NCI-H128 (cell line): ENCODE measurements around the gene TTC27.
"Not testable (repeated sequence)": the region's sequence is repeated elsewhere in the genome, so short reads cannot be mapped to it uniquely, and the experiment has no call there.

Experiments
- DNase-seq: peaks from one replicate; lab custom pipeline; 2025; ENCODE audit not compliant: unreplicated experiment; lab: John Stamatoyannopoulos, UW

Gene TTC27

DNA sequence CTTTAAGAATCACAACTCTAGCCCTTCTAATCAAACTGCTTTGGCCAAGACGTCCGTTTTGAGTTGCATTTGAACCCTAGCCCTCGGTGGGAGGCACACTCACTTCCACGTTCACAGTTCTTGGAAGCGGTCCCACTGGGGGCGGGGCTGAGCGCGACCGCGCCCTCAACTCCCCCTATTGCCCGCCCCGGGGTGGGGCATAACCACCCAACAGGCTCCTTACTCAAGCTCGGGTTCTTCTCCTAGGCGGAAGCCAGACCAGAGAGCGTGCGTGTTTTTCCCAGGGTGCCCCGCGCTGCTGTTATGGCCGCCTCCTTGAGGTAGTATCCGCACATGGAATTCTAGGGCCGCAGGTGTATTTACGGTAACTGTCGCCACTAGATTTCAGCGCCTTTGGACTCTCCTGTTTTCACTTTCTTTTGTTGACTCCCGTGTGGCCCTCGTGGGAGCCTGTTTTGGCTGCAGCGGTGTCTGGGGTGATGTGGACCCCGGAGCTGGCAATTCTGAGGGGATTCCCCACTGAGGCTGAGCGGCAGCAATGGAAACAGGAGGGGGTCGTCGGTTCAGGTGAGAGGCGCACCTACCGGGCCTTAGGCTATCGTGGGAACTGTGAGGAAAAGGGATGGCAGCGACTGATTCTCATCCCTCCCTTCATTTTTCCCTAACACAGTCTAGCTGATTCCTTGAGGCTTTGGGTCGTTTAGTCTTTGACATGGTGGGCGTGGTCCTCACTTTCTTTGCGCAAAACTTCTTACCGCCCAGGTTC, at the start of gene TTC27:
TSS of gene TTC27 (plus strand) at position 237 of the 766 bp plus-strand sequence. CDS start at position 480, 243 bp downstream.
- DNase-seq: peak; percentile 62

DNA sequence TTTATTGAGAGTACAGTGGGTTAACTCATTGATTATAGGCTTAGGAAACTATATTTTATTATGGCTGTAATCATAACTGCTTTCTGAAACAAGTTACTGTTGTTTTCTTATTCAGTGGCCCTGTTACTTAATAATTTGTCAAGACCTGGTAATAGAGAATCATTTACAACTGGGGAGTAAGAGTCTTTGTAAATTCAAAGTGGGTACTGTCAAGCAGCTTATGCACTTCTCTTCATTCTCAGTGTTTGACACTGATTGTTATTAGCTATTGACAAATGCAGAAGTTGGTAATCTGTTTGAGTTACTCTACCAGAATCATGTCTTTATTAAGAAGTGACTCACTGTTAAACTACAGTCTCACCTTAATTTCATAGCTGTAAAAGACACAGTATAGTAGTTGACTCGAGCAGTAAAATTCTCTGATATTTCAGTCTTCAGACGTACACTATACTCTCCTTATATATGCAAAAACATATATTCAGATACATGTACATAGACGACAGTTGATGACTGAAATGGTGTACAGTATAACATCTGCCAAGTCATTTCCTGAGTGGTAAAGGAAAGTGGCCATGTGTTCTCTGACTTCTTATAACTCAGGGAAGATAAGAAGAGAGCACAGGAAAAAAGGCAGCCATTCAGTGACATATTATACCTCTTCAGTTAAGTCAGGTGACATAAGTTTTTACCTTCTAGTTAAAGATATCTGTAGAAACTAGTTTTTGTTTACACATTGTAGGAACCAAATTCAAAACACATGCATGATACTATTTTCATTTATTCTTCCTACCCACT, 36.0 kb upstream of the TTC27 start:
- DNase-seq: no peak

DNA sequence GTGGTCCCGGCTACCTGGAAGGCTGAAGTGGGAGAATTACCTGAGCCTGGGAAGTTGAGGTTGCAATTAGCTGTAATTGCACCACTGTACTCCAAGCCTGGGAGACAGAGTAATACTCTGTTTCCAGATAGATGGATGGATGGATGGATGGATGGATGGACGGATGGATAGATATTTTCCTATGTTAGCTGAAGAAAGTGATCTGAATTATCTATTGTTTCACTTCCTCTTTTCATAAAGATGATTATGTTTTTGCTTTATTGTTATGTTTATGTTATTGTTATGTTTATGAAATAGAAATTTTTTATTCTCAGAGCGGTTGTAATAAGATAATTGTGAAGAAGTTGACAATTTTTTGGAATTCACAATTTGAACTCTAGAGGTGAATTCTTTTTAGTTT, 33.3 kb upstream of the TTC27 start:
- DNase-seq: no peak

DNA sequence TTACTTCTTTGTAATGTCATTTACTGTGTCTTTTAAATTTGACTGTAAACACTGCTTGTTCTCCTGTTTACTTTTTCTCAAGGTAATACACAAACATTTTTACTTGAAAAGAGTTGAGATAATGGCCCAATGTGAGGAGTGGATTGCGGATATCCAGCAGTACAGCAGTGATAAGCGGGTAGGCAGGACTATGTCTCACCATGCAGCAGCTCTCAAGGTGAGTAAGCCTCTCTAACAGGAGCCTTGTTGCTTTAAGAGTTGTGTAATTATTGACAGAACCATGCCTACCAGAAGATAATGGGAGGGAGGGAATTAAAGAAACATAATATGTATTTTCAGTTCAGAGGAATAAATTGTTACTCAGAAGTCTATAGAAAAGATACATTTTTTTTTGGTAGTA, 16.5 kb upstream of the TTC27 start:
- no peak for DNase-seq

DNA sequence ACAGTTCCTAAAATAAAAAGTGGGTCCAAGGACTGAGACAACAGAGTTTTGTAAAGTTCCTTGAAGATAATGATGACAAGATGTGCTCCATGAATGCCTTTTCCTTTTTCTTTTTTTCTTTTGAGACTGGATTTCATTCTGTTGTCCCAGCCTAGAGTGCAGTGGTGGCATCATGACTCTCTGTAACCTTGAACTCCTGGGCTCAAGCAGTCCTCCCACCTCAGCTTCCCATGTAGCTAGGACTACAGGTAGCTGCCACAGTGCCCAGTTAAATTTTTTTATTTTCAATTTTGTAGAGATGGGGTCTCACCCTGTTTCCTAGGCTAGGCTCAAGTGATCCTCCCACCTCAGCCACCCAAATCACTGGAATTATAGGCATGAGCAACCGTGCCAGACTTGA, 16.1 kb upstream of the TTC27 start:
- DNase-seq: no peak

DNA sequence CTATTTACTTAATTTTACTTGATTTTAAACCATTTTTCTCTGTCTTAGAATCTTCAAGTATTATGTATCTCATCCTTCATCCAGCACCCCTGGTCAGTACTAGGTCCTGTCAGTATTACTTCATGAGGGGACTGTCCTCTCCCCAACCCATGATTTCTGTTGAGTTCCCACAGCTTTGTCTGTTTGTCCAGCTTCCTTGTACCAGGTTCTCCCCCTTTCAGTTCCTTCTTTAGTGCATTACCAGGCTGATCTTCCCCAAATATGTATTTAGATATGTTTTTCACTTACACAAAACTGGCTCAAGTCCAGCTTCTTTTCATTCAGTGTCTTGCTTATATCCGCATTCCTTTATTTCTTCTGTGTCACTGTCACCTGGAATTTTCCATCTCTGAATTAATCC, 13.8 kb upstream of the TTC27 start:
- no peak for DNase-seq

DNA sequence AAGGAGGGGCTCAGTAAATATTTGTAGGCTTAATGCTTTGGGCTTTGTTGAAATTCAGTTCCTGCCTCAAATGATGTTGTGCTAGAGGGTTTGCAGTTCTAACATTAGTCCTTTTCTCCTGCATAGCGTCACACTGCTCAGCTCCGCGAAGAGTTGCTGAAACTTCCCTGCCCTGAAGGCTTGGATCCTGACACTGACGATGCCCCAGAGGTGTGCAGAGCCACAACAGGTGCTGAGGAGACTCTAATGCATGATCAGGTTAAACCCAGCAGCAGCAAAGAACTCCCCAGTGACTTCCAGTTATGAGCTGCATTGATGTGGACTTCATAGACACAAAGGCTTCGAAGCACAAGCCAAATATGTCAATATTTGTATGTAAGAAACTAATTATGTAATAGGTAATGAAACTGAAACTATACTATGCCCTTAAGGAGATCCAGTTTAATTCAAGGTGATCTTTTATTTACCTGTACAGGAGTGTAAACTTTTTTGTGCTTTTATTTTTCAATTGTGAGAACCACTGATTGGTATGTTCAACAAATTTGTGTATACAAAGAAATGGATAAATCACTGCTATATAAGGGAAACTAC, 10.2 kb upstream of the TTC27 start:
- no peak for DNase-seq

DNA sequence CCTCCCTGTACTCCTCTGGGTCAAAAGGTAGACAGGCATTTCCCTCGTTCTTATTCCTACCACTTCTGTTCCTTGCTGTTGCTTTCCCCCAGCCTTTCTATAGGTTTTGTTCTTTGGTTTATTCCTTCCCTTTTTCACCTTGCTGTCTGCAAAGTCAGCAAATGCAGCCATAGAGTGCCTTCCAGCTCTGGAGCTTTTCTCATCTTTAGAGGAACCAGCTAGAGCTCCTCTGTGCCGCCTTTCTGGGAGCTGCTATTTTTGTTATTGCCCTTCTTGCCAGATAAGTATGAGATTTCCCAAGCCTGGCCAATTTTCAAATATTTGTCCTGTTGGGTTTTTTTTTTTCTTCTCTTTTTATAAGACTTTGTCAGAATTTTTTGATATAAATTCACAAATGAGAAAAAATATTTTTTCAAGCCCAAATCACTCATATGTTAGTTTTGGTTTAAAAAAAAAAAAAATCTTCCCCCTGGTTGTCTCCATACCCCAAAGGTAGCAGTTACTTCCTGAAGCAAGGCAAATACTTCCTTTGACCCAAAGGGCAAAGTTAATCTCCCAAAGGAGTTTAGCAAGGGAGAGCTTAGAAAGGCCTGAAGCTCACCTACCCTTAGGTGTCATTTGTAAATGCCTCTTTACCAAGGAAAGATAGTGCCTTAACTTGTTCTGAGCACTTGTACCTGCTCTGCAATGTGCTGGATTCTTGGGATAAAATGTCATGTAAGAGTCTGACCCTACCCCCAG, 5.1 kb upstream of the TTC27 start:
- DNase-seq: no peak

DNA sequence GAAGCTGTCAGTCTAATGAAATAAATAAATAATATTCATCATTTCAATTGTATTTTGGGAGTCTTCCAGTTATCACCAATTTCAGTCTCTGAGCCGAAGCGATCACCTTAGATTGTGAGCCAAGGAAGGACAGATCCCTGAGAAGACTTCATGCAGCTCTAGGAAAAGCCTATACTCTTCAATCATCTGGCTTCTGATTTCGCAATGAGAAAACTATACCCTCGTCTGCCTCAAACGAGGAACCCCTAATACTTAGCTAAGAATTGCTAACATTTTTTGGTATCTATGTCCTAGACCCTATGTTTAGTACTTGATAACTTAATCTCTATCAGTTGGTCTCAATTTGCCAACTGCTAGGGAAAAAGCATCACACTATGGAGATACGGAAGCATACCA, 4.5 kb upstream of the TTC27 start:
- DNase-seq: no peak

DNA sequence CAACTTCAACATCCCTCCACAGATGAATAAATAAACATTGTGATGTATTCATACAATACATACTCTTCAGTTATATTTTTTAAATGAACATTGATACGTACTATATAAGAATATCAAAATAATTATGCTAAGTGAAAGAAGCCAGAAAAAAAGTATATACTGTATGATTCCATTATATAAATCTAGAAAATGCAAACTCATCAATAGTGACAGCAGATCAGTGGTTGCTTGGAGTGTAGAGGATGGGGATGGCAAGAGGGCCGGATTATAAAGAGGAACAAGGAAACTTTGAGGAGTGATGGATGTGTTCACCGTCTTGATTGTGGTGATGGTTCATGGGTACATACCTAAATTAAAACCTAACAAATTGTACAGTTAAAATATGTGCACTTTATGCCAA, 3.0 kb upstream of the TTC27 start:
- no peak for DNase-seq

DNA sequence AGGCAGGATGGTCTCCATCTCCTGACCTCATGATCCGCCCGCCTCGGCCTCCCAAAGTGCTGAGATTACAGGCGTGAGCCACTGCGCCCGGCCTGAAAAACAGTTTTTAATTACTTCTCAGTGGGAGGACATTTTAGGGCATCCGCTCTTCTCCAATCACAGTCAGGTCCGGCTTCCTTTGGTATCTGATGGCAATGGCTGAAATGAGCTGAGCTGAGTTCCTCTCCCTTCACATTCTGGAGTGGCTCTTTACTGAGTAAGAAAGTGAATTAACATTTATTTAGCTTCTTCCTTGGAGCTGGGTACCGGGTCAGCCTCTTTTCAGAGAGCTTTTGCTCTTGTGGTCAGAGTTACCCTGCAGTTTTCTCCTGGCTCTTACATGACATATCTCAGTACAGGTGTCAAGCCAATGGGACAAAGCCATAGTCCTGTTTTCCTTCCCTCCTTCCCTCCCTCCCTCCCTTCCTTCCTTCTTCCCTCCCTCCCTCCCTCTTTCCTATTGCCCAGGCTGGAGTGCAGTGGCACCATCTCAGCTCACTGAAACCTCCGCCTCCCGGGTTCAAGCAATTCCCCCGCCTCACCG, 1.1 kb upstream of the TTC27 start:
- DNase-seq: no peak

DNA sequence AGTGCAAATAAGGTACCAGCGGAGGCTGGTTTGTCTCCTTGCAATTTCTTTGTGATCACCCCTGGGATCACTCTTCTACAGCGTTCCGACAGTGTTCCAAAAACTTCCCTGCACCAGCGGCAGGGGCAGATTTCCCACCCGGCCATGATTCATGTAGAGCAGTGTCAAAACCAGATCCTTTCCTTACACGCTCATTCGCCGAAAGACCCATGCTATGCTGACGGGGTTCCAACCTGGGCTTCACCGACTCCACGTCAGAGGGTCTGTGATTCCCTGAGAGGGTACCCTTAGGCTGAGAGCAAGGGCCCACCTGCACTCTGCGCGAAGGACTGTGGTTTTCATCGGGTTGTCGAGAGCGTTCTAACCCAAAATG, 423 bp upstream of the TTC27 start:
- DNase-seq: no peak

DNA sequence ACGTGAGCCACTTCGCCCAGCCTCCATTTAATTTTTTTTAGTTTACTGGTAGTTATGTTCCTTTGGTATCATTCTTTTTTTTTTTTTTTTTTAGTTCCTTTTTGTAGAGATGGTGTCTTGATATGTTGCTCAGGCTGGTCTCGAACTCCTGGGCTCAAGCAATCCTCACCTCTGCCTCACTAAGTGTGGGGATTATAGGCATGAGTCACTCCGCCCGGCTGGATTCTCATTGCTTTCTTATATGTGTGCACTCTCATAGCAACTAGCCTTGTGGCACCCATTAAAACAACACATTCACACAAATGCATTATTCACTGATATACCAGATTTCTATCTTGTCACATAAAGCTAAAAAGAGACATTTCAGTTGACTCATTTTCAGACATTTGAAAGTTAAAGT, 4.2 kb downstream of the TTC27 start:
- DNase-seq: no peak

DNA sequence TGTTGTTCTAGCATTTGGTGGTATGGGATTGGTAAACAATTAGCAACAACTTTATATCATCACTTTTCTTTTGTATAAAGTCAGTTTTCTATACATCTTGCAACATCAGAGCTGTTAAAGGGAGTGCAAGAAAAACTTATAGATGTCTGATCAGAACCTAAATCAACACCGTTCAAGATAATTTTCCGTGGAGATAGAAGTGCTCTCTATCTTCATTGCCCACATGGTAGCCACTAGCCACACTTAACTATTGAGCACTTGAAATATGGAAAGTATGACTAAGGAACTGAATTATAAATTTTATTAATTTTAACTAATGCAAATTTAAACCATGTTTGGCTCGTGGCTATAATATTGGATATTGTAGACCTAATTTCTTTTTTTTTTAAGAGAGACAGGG, 5.2 kb downstream of the TTC27 start:
- no peak for DNase-seq

DNA sequence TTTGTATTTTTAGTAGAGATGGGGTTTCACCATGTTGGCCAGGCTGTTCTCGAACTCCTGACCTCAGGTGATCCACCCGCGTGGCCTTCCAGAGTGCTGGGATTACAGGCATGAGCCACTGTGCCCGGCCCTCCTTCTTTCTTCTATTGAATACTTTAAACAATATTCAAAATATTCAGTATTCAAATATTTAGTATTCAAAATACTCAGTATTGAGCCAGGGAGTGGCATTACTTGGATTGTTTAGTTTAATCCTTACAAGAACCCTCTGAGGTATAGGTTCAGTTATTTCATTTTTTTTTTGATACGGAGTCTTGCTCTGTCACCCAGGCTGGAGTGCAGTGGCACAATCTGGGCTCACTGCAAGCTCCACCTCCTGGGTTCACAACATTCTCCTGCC, 10.7 kb downstream of the TTC27 start:
- not testable (repeated sequence) for DNase-seq

DNA sequence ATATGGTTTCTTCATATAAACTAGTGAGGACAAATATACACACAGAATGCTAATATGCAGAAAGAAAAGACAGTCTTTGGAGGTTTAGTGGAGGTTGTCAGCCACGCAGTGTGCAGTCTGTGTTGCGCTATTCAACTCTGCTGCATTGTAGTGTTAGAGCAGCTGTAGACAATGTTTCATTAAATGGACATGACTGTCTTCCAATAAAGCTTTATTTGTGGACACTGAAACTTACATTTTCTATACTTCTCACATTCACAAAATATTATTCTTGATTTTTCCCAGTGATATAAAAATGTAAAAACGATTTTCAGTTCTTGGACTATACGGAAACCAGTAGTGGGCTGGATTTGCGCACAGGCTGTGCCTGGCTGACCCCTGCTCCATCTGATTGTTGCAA, 13.3 kb downstream of the TTC27 start:
- DNase-seq: no peak

DNA sequence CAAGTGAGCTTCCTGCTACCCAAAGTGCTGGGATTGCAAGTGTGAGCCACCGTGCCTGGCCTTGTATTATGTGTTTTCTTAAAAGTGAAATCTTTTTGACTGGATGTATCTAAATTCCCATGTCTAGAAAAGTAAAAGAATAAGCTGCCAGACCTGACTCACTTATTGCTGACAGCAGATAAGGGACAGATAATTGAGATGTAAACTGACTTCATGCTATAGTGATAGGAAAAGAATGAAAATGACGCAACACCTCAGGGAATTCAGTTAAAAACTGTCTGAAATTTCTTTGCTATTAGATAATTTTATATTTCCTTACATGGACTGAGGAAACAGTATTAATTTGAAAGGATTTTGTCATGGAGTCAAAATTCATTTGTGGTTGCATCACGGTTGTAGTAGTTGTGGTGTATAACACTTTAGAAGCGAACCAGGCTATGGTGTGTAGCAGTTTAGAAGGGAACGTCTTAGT, 19.4 kb downstream of the TTC27 start:
- DNase-seq: no peak

DNA sequence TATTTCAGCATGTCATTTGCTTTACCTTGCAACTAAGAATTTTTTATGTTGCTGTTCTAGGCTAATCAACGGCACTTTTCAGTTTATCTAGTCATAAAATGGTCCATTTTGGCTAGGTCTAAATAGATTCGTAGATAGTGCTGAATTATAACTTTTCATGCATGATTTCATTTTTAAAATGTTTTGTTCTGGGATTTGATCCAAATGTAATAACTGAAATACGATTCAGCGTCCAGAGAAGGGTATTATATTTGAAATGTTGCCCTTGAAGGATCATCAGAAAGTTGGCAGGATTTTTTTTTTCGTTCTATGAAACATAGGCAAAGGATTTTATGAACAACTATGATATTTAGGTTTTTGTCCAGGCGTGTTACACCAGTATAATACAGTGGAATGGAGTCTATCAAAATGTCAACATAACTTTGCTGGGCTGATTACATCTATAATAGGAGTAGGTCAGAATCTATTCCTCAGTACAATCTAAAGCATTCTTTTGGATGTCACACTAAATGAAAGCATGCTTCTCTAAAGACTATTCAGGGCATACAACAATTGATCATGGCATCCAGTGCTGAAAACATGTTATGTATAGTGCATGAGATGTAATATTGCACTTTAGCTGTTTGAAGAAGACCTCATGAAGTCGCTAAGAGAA, 24.8 kb downstream of the TTC27 start:
- DNase-seq: no peak

DNA sequence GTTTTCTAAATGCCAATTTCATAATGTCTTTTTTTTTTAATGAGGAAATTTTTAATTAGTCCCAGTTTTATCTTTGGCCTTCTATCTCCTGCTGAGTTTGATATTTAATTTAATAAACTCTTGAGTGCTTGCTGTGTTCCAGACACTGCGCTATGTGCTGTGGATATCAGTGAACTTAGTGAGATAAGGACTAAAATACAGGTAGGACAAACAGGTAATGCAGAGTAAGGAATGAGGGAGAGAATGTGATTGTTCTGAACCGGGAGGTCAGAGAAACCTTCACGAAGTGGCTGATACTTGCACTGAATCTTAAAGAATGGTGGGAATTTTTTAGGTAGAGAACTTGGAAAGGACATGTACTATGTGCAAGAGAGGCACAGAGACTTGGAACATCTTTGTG, 28.2 kb downstream of the TTC27 start:
- no peak for DNase-seq

DNA sequence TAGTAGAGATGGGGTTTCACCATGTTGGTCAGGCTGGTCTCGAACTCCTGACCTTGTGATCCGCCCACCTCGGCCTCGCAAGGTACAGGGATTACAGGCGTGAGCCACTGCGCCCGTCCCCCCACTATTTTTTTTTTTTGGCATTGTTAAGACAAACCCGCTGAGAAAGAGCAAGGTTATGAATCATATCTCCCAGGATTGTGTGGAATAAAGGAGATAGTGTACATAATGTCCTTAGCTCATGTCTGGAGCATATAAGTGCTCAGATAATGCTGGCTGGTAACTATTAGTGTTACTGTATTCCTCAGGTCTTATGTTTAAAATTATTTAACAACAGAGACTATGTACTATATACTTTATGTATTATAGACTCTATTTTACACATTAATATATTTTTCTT, 36.0 kb downstream of the TTC27 start:
- DNase-seq: no peak

DNA sequence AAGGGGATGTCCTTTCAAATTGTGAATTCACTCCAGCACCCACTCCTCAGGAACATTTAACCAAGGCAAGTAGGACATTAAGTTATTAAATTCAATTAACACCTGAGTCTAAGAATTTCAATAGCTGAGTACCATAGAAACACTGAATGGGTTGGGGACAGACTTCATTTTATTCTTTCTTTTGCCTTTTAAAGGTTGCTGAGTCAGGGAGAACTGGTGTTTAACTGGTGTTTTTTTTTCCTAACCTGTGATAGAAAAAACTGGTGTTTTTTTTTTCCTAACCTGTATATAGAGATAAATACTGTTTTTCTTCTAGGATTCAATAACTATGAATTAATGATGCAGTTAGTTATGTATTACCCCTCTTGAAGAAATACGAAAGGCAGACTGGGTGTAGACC, 38.9 kb downstream of the TTC27 start:
- DNase-seq: no peak
